GM19328 (cell line): Measurements from ENCODE around the gene LGALS9.
"Not testable (repeated sequence)": the region's sequence is repeated elsewhere in the genome, so short reads cannot be mapped to it uniquely, and the experiment has no call there.

Experiments used
- ATAC-seq: cut with Tn5 transposase; IDR thresholded peaks from one replicate; pipeline ENCODE4 v1.9.1; 2021; ENCODE audit warnings: mild to moderate bottlenecking, moderate library complexity; ENCODE audit not compliant: unreplicated experiment

LGALS9 gene

DNA sequence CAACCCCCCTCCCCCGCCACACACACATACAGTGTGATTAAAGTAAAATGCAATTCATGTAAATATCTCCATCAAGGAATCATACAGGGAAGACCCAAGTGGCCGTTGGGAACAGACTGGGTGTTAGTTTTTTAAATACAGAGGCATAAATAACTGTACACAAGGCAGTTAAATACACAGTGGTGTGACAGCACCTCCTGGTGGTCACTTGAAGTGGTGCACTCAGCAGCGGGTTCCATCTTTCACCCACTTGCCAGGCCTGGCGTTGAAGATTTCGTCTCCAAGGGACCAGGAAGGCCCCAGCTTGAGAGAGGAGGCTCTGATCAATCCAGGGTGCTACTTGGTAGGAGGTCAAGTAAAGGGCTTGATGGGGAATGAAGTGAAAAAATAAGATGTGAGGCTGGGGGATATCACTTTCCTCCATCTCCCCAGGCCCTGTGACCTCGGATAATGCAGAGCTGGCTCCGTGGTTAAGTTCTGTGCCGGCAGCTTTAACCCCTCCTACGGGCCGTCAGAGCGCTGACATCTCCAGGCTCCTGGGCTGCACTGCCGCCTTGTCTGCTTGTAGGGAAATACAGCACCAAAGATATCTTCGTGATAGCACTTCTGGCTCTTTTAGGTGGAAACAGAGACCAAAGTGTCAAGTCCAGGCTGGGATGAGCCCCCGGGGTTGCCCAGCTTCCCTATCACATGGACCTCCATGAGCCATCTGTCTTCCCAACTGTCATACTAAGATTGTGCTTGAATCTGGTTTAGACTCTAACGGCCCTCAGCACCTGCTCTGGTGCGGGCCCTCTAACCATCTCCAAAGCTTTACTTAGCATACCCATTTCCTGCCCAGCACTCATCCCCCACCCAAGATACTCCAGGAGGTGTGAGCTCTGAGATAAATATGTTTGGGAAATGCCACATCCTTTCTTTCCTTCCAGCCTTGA is 20.7 kb downstream of the LGALS9 start:
- no peak for ATAC-seq

DNA sequence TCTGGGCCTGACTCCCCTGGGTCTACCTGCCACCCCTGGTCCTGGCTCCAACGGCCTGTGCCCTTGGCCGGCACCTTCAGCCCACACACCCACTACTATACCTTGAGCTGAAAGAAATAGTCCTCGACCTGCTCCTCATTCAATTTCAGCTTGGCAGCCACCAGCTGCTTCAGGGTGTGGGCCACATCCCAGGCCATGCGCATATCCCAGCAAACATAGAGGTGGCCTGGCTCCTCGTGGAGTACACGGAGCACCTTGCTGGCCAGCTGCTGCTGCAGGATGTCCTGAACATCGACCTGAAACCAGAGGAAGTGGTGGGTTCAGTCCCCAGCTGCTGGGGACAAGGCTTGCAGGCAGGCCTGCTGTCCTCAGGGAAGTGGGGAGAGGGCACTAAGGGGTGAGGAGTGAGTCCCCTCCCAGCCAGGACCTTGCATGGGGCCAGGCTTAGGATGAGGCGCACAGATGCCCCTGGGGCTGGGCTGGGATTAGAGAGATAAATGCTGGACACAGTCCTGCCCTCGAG is 22.5 kb downstream of the LGALS9 start:
- not testable (repeated sequence) for ATAC-seq

DNA sequence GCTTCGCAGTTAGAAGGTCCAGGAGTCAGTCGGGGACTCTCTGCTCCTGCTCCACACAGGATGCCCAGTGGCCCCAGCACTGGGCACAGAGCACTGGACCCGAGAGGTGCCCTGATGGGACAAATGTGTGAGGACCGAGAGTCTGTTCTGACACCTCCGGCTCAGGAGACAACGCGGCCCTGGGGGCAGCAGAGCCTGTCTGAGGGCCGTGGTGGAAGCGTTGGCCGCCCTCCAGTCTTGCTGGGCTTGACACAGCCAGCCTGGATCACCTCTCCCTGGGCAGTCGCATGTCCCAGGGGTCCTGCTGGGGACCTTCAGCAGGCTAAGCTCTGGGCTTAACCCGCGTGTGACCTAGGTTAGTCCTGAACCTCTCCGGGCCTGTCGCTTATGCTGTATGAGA is 23.1 kb downstream of the LGALS9 start:
- no peak for ATAC-seq

DNA sequence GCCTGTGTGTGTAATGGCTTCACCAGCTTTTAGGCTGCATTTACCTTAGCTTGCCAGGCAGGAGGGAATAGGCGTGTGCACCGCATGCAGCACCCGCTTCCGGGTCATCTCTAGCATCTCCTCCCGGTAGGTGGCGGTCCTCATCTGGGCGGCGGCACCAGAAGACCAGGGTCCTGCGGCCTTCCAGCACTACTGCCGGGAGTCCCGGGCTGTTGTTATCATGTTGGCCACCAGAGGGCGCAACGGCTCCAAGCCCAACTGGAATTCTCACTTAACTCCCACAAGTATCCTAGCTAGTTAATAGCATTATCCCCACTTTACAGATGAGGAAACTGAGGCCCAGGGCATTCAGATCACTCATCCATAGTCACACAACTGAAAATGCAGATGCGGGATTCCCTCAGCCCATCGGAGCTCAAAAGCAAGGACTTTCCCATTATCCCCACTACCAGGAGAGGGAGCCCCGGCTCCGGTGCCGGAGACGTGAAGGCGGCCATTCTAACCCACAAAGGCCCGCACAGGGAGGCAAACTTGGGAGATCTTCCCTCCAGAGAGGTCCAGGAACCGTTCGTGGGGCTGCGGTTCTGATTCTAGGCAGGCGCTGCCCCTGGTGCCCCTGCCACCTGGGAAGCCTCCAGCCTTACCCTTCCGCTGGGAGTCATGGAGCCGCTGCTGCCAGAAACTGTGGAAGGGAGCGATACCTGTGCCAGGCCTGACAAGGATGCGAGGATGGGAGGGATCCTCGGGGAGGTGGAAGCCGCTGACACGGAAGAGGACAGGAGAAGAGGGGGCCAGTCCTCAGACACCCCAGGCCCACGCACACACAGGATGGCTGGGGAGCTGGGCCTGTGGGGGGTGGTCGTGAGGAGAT is 23.9 kb downstream of the LGALS9 start:
- ATAC-seq: no peak

DNA sequence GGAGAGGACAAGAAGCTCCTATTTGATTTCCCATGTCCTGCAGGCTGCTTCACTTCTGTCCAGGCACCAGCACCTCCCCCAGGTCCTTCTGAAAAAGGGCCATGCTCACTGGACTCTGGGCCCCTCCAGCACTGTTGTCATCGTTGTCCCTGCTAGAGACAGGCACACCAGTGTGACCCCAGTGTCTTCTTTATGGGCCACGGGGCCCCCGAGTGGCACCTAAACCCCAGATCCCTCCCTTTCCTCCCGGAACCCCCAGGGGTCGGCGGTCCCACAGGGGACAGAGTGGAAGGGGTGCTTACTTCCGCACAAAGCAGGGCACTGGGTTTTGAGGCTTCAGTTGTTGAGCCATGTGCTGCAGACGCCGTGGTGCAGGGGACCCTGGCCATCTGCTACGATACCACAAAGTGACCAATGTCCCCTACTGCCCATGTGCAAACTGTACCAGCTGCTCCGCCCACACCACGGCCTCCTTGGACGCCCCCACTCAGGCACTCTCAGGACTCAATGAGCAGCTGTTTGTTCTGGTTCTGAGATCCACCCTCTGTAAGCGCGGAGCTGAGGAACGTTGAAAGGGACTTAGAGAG is 24.6 kb downstream of the LGALS9 start:
- not testable (repeated sequence) for ATAC-seq

DNA sequence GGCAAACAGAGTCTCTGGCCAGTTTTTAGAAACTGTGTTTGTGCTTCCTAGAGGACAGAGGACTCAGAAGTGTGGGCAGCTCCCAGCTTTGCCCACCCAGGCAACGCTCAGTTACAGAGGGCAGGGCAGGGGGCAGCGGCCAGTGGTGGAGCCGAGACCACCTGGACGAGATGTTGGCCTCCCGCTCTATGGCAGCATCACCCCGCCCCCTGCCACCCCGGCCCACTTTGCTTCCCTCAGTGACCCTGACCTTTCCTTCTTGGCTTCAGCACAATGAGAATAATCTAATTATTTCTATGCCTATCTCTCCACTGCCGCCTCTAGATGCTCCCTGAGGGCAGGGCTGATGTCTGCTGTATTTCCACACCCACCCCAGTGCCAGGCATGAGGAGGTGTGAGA is 25.6 kb downstream of the LGALS9 start:
- not testable (repeated sequence) for ATAC-seq

DNA sequence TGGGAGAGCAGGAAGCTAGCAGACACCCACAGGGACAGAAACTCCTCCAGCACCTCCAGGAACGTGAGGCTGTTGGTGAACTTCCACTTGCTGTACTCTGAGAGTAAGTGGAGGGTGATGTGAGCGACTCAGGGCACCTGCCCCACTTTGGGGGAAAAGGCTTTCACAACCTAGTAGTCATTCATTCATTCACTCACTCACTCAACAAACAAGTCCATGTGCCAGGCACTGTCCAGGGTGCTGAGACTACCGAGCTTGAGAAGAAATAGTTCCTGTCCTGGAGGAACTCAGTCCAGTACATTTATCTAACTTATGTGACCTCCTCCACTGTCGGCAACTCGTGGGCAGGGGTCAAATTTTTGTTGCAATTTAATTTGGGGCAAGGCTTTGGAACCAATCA is 26.6 kb downstream of the LGALS9 start:
- ATAC-seq: no peak

DNA sequence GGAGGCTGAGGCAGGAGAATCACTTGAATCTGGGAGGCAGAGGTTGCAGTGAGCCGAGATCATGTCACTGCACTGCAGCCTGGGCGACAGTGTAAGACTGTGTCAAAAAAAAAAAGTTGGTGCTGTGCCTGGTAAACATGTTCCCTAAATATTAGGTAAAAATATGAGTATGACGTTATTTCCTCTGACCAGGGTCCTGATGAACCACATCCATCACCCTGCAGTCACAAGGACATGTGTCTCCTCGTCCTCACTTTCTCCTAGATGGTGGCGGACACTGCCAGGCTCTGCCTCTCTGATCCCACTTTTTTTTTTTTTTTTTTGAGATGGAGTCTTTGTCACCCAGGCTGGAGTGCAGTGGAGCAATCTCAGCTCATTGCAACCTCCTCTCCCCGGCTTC is 28.7 kb downstream of the LGALS9 start:
- no peak for ATAC-seq

DNA sequence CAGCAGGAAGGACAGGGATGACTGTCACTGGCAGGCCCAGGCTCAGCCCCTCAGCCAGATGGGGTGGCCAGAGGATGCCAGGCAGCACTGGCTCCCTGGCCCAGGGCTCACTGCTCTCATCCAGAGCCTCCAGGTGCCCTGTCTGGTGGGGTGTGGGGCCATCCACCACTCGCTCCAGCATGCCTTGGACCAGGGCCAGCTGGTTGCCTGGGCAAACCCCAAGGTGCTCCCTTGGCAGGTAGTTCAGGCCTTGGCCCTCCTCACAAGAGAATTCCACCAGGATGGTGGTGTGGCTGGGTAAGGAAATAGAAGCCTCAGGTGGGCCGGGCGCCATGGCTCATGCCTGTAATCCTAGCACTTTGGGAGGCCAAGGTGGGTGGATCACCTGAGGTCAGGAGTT is 29.4 kb downstream of the LGALS9 start:
- no peak for ATAC-seq

DNA sequence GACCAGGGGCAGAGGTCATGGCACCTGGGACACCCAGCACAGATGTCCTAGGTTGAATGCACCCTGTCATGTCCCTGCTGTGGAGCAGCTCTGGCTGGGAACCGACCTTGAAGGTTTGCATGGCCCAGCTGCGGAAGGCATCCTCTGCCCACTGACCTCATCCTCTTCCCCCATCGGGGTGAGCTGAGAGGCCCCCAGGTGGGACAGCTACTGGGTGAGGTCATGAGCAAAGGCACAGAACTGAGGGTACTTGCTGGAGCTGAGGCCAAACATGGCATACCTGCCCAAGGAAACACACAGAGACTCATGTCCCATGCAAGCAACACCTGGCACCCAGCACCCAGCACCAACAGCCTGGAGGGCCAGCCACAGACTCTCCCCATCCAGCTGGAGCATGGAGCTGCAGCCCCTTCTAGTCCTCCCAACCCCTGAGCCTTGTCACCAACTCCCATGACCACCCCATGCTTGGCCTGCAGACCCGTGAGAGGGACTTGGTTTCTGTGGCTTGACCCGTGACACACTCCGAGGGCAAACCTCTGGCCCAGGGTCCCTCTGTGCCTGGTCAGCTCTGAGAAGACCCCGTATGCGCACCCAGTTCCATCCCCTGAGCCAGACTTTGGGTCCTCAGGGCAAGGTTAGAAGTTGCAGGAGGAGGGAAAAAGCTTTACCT is 33.1 kb downstream of the LGALS9 start:
- ATAC-seq: no peak

DNA sequence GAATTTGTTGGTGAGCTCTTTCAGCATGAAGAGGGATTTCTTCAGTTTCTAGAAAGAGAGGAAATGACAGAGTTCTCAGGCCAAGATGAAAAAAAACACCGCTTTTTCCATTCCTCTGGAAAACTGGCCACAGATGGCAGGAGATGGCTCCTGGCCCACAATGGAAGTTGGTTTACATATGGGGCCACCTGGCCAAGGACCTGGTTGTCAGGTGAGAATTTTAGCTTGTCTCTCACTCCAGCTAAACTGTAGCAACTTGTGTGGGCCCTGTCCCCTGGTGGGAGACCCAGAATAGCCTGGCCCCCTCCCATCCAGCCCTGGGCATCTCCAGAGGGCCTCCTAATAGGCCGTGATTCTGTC is 33.6 kb downstream of the LGALS9 start:
- no peak for ATAC-seq

DNA sequence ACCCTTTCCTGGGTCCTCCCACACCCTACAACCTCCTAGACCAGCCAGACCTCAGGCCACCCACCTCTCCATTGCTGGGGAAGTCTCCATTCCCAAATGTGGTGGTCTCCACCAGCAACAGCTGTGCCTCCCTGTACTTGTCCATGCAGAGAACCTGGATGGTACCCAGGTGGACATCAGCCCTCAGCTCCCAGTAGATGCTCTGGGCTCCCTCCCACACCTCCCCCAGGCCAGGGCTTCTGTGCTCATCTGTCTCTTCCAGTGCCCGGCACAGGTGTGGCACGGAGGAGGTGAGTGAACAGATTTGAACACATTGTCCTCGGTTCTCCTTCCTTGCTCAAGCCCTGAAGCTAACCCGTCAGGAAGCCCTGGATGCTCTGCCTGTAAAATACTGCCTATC is 34.6 kb downstream of the LGALS9 start:
- ATAC-seq: no peak

DNA sequence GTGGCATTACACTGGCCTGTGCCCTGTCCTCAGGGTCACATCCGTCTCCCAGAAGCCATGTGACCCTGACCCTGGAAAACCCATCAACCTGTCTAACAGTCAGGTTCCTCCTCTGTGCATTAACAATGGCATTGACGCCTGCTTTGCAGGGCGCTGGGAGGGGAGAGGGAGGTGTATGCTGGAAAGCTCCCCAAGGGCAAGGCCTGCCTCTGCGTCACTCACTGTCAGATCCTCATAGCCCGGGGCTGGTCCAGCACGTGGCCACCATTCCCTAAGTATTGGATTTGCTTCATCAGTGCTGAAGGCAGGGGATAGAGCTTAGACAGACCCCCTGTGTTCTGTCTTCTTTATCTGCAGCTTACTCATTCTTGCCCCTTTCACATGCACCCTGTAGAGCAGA is 35.3 kb downstream of the LGALS9 start:
- not testable (repeated sequence) for ATAC-seq

DNA sequence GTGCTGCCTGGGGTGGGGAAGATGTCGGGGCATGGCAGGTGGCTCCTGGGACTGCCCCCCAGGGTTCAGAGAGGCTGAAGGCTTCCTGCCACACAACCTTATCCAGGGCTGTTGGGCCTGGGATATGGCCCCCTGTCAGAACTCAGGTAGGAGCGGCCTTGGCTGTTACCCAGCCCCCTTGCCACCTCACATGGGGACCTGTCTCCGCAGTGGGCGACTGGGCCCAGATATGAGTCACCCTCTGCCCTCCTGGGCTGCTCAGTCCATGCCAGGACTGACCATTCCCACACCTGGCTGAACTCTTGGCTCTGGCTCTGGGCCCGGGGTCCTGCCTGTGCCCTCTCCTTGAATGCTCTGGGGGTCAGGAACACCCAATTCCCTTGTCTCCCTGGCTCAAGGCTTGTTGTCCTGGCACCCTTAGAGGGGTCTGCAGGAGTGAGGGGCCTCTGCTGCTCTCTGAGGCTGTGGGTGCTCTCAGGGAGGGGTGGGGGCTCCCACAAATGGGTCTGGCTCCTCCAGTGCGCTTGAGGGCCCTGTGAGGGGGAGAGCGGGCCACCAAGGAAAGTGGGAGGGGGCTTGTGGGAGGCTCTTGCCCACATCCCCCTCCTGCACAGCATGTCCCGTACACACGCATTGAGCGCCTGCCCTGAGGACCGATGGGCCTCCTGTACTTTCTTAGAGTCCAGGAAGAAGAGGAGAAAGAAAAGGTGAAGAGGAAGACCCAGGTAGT is 36.0 kb downstream of the LGALS9 start:
- ATAC-seq: no peak

DNA sequence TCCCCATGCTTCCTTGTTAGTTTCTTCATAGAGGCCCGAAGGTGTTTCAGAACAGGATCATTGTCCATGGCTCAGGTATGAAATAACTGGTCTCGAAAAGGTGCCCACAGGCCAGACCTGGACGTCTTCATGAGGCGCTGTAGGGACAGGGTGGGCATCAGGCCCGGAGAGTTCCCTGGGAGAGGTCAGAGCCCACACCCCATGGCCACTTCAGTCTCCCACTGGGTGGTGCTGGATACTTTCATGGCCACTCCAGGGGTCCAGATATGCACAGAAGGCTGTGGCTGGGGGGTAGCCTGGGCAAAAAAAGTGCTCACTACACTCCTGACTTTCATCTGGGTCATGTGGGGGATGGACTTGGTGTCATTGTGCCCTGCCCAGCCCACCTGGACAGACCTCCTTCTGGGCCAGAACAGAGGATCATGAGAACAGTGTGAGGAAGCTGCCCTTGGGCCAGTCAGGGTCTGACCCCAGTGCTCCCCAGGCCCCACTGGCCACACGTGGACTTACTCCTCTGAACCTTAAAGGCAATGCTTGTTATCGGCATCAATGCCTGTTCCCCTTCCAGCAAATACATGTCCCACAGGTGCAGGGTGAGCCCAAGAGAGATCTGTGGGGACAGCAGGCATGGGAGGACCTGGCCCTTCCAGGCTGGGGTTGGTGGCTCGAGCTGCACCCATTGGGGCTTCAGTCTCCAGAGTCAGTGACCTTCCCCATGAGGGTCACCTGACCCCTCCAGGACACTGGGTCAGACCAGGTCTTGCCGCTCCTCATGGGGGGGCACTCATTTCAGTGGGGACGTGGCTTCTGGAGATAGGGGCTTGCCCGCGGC is 36.9 kb downstream of the LGALS9 start:
- no peak for ATAC-seq

DNA sequence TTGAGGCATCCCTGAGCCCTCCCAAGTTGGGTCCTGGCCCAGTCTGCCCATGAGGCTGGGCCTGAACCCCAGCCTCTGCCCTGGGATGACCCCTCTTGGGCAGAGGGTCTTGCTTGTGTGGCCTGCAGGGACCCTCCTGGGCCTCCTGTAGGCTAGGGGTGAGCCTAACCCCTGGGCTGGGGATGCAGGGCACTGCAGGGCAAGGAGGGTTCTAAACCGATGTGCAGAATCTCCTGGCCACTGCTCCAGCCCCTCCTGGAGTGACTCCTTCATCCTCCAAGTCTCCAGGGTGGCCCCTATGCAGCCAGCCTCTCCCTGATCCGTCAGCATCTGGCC is 37.5 kb downstream of the LGALS9 start:
- ATAC-seq: no peak

DNA sequence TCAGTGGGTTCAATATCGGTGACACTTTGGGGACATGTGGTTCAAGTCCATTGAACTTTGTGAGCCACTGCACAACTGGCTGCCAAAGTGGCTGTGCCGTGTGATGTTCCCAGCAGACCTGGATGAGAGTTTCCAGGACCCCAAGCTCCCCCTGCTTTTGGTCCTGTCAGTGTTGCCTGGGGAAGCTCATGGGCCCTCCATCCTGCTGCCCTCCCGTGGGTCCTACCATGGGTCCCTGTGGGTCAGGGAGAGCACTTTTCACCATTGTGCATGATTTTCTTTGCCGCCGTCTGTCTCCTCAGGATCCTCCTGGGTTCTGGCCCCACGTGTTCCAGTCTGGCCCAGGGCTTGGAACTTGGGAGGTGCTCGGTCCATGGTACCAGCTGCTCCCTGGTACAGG is 38.1 kb downstream of the LGALS9 start:
- ATAC-seq: no peak

DNA sequence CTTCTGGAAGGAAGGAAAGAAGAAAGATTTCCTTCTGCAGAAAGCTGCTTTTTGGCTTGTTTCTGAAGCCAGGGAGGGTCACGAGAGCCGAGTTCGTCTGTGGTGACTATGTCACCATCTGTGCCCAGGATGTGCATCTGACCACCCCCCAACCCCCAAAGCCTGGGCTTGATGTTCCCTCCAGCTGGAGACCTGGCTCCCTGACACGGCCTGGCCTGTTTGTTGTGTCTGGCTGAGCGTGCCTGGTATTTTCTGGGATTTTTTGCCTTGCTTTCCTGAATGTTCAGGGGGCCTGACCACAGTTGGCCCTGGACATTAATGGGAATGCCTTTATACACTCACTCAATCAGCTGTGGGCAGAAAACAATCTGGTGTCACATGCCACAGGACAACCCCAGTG is 38.9 kb downstream of the LGALS9 start:
- ATAC-seq: no peak

DNA sequence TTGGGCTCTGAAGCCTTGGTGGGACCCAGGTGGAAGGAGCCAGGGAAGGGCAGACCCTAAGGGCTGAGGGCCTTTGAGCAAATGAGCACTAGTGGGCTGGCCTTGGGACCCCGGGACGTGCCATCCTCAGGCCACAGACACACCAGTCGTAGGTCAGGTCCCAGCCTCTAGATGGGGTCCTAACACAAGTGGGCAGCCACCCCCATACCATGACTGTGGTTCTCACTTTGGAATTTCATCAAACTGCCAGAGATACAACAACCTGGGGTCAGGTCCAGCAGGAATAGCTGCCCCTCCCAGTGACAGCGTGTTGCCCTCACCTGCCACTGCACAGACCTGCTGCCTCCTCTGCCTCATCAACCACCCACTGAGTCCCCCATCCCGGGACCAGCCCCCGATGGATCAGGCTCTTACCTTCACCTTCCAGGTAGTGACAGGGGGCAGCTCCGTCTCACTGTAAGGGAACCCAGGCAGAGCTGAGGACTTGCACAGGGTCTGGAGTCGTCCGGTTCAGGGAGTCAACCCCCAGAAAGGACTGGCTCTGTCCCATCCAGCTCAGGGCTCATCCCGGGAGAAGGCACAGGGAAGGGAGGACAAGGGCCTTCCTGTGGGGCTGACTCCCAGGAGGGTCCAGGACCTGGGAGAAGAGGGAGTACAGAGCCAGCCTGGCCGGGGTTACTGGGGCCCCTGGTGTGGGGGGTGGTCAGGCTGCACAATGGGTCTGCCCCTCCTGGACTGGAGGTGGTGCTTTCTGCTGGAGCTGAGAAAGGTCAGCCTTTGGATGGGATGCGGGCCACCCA is 40.0 kb downstream of the LGALS9 start:
- no peak for ATAC-seq
